ENCODE measurements around the gene PARD3. TPM values are rescaled to one million over a fixed set of nuclear protein-coding genes. Genes with fewer than 3 reads are reported as not detected.

The PARD3 gene
- total RNA-seq, 2 experiments from 2014 or later = 0.53 to 0.71 TPM

GRCh38 chr10:34420273-34420672 lies 394.8 kb downstream of the PARD3 start:
- intact Hi-C loops (cut with DNase I, micrococcal nuclease) = no loop called here
- POLR2A ChIA-PET = no interaction called here
- Mint-ChIP-seq H3K4me3 (no peak overlapping the region), H3K27me3 (no peaks in the 10 kb centered on the region), H3K4me1 (ENCODE audit: low read depth) (no peaks in the 10 kb centered on the region), H3K36me3 (ENCODE audit: low read depth) (no peaks in the 10 kb centered on the region), H3K9me3 (no peaks in the 10 kb centered on the region), H3K27ac (no peak overlapping the region)
- Histone ChIP-seq H3K9me3 (ENCODE audit: control insufficient read depth in 1 of 2, insufficient read depth in 1 of 2, low read length in 2 of 2) (no peaks in the 10 kb centered on the region), H3K27ac (ENCODE audit: low read depth in 1 of 2, low read length in 2 of 2) (no peak overlapping the region), H3K4me3 (ENCODE audit: low read length) (no peak overlapping the region), H3K27me3 (ENCODE audit: control insufficient read depth in 1 of 2, insufficient read depth in 2 of 2, low read length in 2 of 2) (no peaks in the 10 kb centered on the region), H3K4me1 (ENCODE audit: insufficient read depth, low read length) (no peaks in the 10 kb centered on the region), H3K36me3 (ENCODE audit: insufficient read depth, low read length) (no peaks in the 10 kb centered on the region)
- ATAC-seq (ENCODE audit: poor library complexity) (no peak), DNase-seq (no peak)
- CTCF ChIA-PET = no interaction called here
- TF ChIP-seq CTCF (IDR thresholded peaks at IDR 0.05) = no peak

DNA sequence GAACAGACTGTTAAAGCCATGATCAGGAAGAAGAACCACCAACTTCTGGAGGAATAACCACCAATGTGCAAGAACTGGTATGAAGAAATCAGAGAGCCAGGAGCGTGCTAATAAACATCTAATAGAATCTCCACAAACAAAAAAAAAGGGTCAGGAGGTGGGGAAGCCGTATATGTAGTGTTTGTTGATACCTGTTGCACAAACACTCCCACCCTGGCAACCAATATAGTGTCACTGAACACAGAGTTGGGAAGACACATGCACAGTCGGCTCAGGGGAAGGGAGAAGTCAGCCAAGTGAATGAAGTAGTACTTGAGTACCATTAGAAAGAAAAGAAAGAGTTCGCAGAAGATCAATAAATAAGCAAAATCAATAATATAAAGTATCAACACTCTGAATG lies 400.1 kb downstream of the PARD3 start:
- no peak overlapping the region for H3K27ac Mint-ChIP-seq
- H3K4me1 Mint-ChIP-seq (ENCODE audit: low read depth) = no peaks in the 10 kb centered on the region
- Histone ChIP-seq H3K27me3 (ENCODE audit: control insufficient read depth in 1 of 2, insufficient read depth in 2 of 2, low read length in 2 of 2) (no peaks in the 10 kb centered on the region), H3K36me3 (ENCODE audit: insufficient read depth, low read length) (no peaks in the 10 kb centered on the region), H3K27ac (ENCODE audit: low read depth in 1 of 2, low read length in 2 of 2) (no peak overlapping the region), H3K9me3 (ENCODE audit: control insufficient read depth in 1 of 2, insufficient read depth in 1 of 2, low read length in 2 of 2) (no peaks in the 10 kb centered on the region), H3K4me3 (ENCODE audit: low read length) (no peak overlapping the region), H3K4me1 (ENCODE audit: insufficient read depth, low read length) (no peaks in the 10 kb centered on the region)
- ATAC-seq (ENCODE audit: poor library complexity) = no peak
- TF ChIP-seq CTCF (IDR thresholded peaks at IDR 0.05) = no peak
- H3K4me3 Mint-ChIP-seq = no peak overlapping the region
- DNase-seq = no peak
- ChIA-PET CTCF (no interaction called here), POLR2A (no interaction called here)
- intact Hi-C loops (cut with DNase I, micrococcal nuclease) = no loop called here
- no peaks in the 10 kb centered on the region for H3K9me3 Mint-ChIP-seq
- H3K27me3 Mint-ChIP-seq = no peaks in the 10 kb centered on the region
- H3K36me3 Mint-ChIP-seq (ENCODE audit: low read depth) = no peaks in the 10 kb centered on the region

DNA sequence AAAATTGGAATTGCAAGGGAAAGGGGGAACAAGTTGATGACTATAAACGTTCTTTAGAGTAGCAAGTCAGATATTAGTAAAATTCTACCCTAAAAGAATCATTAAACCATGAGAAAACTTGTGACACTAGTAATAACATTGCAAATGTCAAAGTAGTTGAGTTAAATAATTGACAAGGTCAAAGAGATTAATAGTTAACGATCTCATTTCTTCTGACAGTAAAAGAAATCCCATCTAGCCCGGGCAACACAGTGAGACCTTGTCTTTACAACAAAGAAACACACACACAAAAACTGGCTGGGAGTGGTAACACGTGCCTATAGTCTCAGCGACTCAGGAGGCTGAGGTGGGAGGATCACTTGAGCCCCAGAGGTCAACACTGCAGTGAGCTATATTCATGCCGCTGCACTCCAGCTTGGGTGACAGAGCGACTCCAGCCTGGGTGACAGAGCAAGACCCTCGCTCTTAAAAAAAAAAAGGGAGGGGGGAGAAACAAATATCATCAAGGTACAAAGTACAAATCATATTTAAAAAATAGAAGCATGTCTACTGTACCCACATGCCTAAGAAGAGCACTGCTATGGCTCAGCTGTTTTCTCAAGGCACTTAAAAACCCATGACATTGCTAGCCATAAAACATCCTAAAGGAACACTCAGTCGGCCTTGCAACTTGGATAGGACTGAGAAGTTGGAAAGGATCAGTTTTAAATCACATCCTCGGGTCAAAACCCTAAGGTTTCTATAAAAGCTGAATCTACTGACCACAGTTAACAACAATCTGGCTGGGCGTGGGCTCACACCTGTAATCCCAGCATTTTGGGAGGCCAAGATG lies 401.1 kb downstream of the PARD3 start:
- POLR2A ChIA-PET = no interaction called here
- Mint-ChIP-seq H3K9me3 (no peaks in the 10 kb centered on the region), H3K36me3 (ENCODE audit: low read depth) (no peaks in the 10 kb centered on the region), H3K27ac (no peak overlapping the region), H3K4me3 (no peak overlapping the region), H3K27me3 (no peaks in the 10 kb centered on the region), H3K4me1 (ENCODE audit: low read depth) (no peaks in the 10 kb centered on the region)
- no peaks in the 10 kb centered on the region for H3K9me3 ChIP-seq (ENCODE audit: control insufficient read depth in 1 of 2, insufficient read depth in 1 of 2, low read length in 2 of 2)
- H3K27me3 ChIP-seq (ENCODE audit: control insufficient read depth in 1 of 2, insufficient read depth in 2 of 2, low read length in 2 of 2) = no peaks in the 10 kb centered on the region
- intact Hi-C loops (cut with DNase I, micrococcal nuclease) = no loop called here
- CTCF ChIA-PET = no interaction called here
- H3K27ac ChIP-seq (ENCODE audit: low read depth in 1 of 2, low read length in 2 of 2) = no peak overlapping the region
- no peaks in the 10 kb centered on the region for H3K4me1 ChIP-seq (ENCODE audit: insufficient read depth, low read length)
- TF ChIP-seq CTCF (IDR thresholded peaks at IDR 0.05) = no peak
- no peaks in the 10 kb centered on the region for H3K36me3 ChIP-seq (ENCODE audit: insufficient read depth, low read length)
- DNase-seq (no peak), ATAC-seq (ENCODE audit: poor library complexity) (no peak)
- H3K4me3 ChIP-seq (ENCODE audit: low read length) = no peak overlapping the region
